GM19455 (cell line): ENCODE results near the gene DDA1.
"Not testable (repeated sequence)": the region's sequence is repeated elsewhere in the genome, so short reads cannot be mapped to it uniquely, and the experiment has no call there.

ENCODE experiments used
- ATAC-seq: cut with Tn5 transposase; IDR thresholded peaks from one replicate; pipeline ENCODE4 v1.9.1; 2021; ENCODE audit not compliant: unreplicated experiment

DDA1 gene

GRCh38 chr19:17341386-17341785 is 32.0 kb downstream of the DDA1 start:
- ATAC-seq, result no peak

- no peak for ATAC-seq
These were observed 32.5 kb downstream of the DDA1 start for GRCh38 chr19:17341845-17342244.

GRCh38 chr19:17346109-17346671 is 36.8 kb downstream of the DDA1 start:
- ATAC-seq, result no peak

- no peak for ATAC-seq
These were observed 38.0 kb downstream of the DDA1 start for GRCh38 chr19:17347361-17347760.

- no peak for ATAC-seq
These were observed 38.5 kb downstream of the DDA1 start for GRCh38 chr19:17347877-17348276.

- ATAC-seq, result no peak
These were observed 39.3 kb downstream of the DDA1 start for GRCh38 chr19:17348700-17349099.

GRCh38 chr19:17351815-17352435 is 42.6 kb downstream of the DDA1 start:
- ATAC-seq, result no peak

- no peak for ATAC-seq
These were observed 43.4 kb downstream of the DDA1 start for GRCh38 chr19:17352608-17353280.

GRCh38 chr19:17353386-17353785 is 44.0 kb downstream of the DDA1 start:
- ATAC-seq, result no peak

- ATAC-seq, result no peak
These were observed 47.8 kb downstream of the DDA1 start for GRCh38 chr19:17357078-17357666.

- ATAC-seq, result no peak
These were observed 48.4 kb downstream of the DDA1 start for GRCh38 chr19:17357724-17358123.

GRCh38 chr19:17358395-17358794 is 49.0 kb downstream of the DDA1 start:
- ATAC-seq, result no peak

GRCh38 chr19:17359905-17360800 is 50.8 kb downstream of the DDA1 start:
- ATAC-seq, result no peak

- not testable (repeated sequence) for ATAC-seq
These were observed 54.7 kb downstream of the DDA1 start for GRCh38 chr19:17363852-17364605.

GRCh38 chr19:17365361-17365760 is 56.0 kb downstream of the DDA1 start:
- ATAC-seq, result no peak

GRCh38 chr19:17370026-17370587 is 60.7 kb downstream of the DDA1 start:
- ATAC-seq, result no peak
